ENCODE measurements around the gene CORO1C. TPM values are rescaled to one million over a fixed set of nuclear protein-coding genes. Genes with fewer than 3 reads are reported as not detected.

Gene CORO1C
- total and polyA plus RNA-seq, 9 of the 15 experiments (the other 6 are each of a cell fraction or from before 2014, with no cell fraction given), result 55.2 to 280 (median 150) TPM

- 0 out of 2 replicates have a peak, but pooled peaks have one; percentile 34 for TF ChIP-seq USF1 (CRISPR knock-in tag; IDR thresholded peaks at IDR 0.05)
- TF ChIP-seq TAF7 (tag; IDR thresholded peaks at IDR 0.05), result no peak
- 0 out of 2 replicates have a peak, but pooled peaks have one; percentile 17 for TF ChIP-seq BACH1 (tag; IDR thresholded peaks at IDR 0.05)
- no peak; the same call in 1 of the 2 replicates for TF ChIP-seq ESRRA (IDR thresholded peaks at IDR 0.05; ENCODE audit: borderline replicate concordance, low read depth)
- TF ChIP-seq MYC (IDR thresholded peaks at IDR 0.05; ENCODE audit: low read depth, low read length), result no peak
- TF ChIP-seq MYC (CRISPR knock-in tag; IDR thresholded peaks at IDR 0.05; ENCODE audit: borderline replicate concordance, low read depth), result 0 out of 2 replicates have a peak, but pooled peaks have one; percentile 36
- TF ChIP-seq, protein P1, sequence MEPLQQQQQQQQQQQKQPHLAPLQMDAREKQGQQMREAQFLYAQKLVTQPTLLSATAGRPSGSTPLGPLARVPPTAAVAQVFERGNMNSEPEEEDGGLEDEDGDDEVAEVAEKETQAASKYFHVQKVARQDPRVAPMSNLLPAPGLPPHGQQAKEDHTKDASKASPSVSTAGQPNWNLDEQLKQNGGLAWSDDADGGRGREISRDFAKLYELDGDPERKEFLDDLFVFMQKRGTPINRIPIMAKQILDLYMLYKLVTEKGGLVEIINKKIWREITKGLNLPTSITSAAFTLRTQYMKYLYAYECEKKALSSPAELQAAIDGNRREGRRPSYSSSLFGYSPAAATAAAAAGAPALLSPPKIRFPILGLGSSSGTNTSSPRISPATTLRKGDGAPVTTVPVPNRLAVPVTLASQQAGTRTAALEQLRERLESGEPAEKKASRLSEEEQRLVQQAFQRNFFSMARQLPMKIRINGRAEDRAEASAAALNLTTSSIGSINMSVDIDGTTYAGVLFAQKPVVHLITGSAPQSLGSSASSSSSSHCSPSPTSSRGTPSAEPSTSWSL (CRISPR knock-in tag; IDR thresholded peaks at IDR 0.05; ENCODE audit: borderline replicate concordance), result 0 out of 2 replicates have a peak, but pooled peaks have one; percentile 19
- TF ChIP-seq, protein P2, sequence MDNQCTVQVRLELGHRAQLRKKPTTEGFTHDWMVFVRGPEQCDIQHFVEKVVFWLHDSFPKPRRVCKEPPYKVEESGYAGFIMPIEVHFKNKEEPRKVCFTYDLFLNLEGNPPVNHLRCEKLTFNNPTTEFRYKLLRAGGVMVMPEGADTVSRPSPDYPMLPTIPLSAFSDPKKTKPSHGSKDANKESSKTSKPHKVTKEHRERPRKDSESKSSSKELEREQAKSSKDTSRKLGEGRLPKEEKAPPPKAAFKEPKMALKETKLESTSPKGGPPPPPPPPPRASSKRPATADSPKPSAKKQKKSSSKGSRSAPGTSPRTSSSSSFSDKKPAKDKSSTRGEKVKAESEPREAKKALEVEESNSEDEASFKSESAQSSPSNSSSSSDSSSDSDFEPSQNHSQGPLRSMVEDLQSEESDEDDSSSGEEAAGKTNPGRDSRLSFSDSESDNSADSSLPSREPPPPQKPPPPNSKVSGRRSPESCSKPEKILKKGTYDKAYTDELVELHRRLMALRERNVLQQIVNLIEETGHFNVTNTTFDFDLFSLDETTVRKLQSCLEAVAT (IDR thresholded peaks at IDR 0.05), result no peak
- TF ChIP-seq PHF8 (IDR thresholded peaks at IDR 0.05; ENCODE audit: borderline replicate concordance, low read length), result no peak
- TF ChIP-seq KLF16 (IDR thresholded peaks at IDR 0.05), result no peak
- TF ChIP-seq ZC3H4 (CRISPR knock-in tag; IDR thresholded peaks at IDR 0.05; ENCODE audit: borderline replicate concordance), result no peak; the same call in 1 of the 2 replicates
- peak; percentile 43 to 64; a peak in 3 of 4 replicates for TF ChIP-seq KDM1A (IDR thresholded peaks at IDR 0.05)
- no peak for TF ChIP-seq CREB1 (IDR thresholded peaks at IDR 0.05)
- TF ChIP-seq CREB1 (CRISPR knock-in tag; IDR thresholded peaks at IDR 0.05), result 0 out of 2 replicates have a peak, but pooled peaks have one; percentile 17
- TF ChIP-seq ZNF644 (tag; IDR thresholded peaks at IDR 0.05; ENCODE audit: low read depth), result peak; percentile 64; the same call in 1 of the 2 replicates
- TF ChIP-seq SMARCA5 (IDR thresholded peaks at IDR 0.05), result peak; percentile 86; the same call in 1 of the 2 replicates
- peak; percentile 89 for TF ChIP-seq RBM25 (IDR thresholded peaks at IDR 0.05; ENCODE audit: low read depth, low read length, severe bottlenecking)
- 0 out of 2 replicates have a peak, but pooled peaks have one; percentile 50 for TF ChIP-seq ZNF668 (CRISPR knock-in tag; IDR thresholded peaks at IDR 0.05)
- no peak for TF ChIP-seq KAT8 (IDR thresholded peaks at IDR 0.05; ENCODE audit: low read depth)
- peak; percentile 93 for TF ChIP-seq BCOR (IDR thresholded peaks at IDR 0.05)
- no peak for TF ChIP-seq ZNF239 (CRISPR knock-in tag; IDR thresholded peaks at IDR 0.05)
- 0 out of 2 replicates have a peak, but pooled peaks have one; percentile 21 for TF ChIP-seq TSHZ1 (CRISPR knock-in tag; IDR thresholded peaks at IDR 0.05)
Observed at GRCh38 chr12:108630481-108631207, 100.7 kb downstream of the CORO1C start (continued).
